Measurements from ENCODE around the gene LTBP1. TPM values are rescaled to one million over a fixed set of nuclear protein-coding genes. Genes with fewer than 3 reads are reported as not detected.

The LTBP1 gene
- total RNA-seq, 1 experiment from 2014 or later, result 28.5 TPM

- H3K18ac ChIP-seq (ENCODE audit: insufficient read length, low read depth, low read length), result no peak overlapping the region
- TF ChIP-seq CTCF (conservative IDR thresholded peaks at IDR 0.05), result no peak
- no peak overlapping the region for H2BK12ac ChIP-seq (ENCODE audit: insufficient read length, low read depth, low read length)
- H3K27ac ChIP-seq (ENCODE audit: insufficient read length, low read depth, low read length), result no peak overlapping the region
- no CpG with 5 or more reads among the region's 1 CpG for WGBS (ENCODE audit: extremely low coverage, insufficient read length, low lambda C conversion rate)
- no peak overlapping the region for H4K8ac ChIP-seq (replicated peaks; ENCODE audit: insufficient read length, low read depth, low read length)
- H3K9me3 ChIP-seq (ENCODE audit: control insufficient read depth, low read depth, low read length), result no peaks in the 10 kb centered on the region
- no peaks in the 10 kb centered on the region for H3K4me1 ChIP-seq (ENCODE audit: insufficient read depth, low read length)
- no peak overlapping the region for H3K4me3 Mint-ChIP-seq
- no peaks in the 10 kb centered on the region for H3K23me2 ChIP-seq (ENCODE audit: insufficient read length, low read depth, low read length, poor library complexity, severe bottlenecking)
- H2BK5ac ChIP-seq (ENCODE audit: insufficient read length, low read length), result no peak overlapping the region
- H2AK5ac ChIP-seq (ENCODE audit: insufficient read length, low read length), result no peak overlapping the region
- H3K36me3 Mint-ChIP-seq (ENCODE audit: insufficient read depth in 1 of 3, low read depth in 3 of 3), result no peaks in the 10 kb centered on the region
- no peak overlapping the region for H2BK120ac ChIP-seq (ENCODE audit: low read depth, low read length, poor library complexity, severe bottlenecking)
- no peak for DNase-seq
- no peak overlapping the region for H4K5ac ChIP-seq (ENCODE audit: insufficient read length, low read depth, low read length)
- H3K4ac ChIP-seq (ENCODE audit: low read depth, low read length), result no peak overlapping the region
- no peak overlapping the region for H3K27ac Mint-ChIP-seq
- H3K4me1 Mint-ChIP-seq, result no peaks in the 10 kb centered on the region
- H3K27me3 Mint-ChIP-seq (ENCODE audit: low read depth), result no peaks in the 10 kb centered on the region
- no peak overlapping the region for H3T11ph ChIP-seq (ENCODE audit: low read length)
- H3K4me2 ChIP-seq (ENCODE audit: insufficient read depth, insufficient read length, low read length), result no peak overlapping the region
- no peaks in the 10 kb centered on the region for H3K27me3 ChIP-seq (ENCODE audit: insufficient read depth, low read length)
- no peak overlapping the region for H4K91ac ChIP-seq (ENCODE audit: insufficient read length, low read depth, low read length)
- H3K23ac ChIP-seq (ENCODE audit: insufficient read length, low read depth, low read length), result no peak overlapping the region
- H3K79me1 ChIP-seq (ENCODE audit: insufficient read depth, low read depth, low read length, poor library complexity, severe bottlenecking), result no peaks in the 10 kb centered on the region
- H2BK15ac ChIP-seq (ENCODE audit: low read depth, low read length), result no peak overlapping the region
- no peak overlapping the region for H3K9ac ChIP-seq (ENCODE audit: extremely low read depth, insufficient read length, low read length)
- H3K79me2 ChIP-seq (ENCODE audit: insufficient read depth, low read length), result no peaks in the 10 kb centered on the region
- no peaks in the 10 kb centered on the region for H4K20me1 ChIP-seq (ENCODE audit: control insufficient read depth, insufficient read depth, insufficient read length)
- no peaks in the 10 kb centered on the region for H3K9me3 Mint-ChIP-seq
- H3K14ac ChIP-seq (ENCODE audit: insufficient read depth, low read length), result no peak overlapping the region
- H3K56ac ChIP-seq (ENCODE audit: insufficient read length, low read depth, low read length), result no peak overlapping the region
- no peak overlapping the region for H2AFZ ChIP-seq (ENCODE audit: low read length)
- H2BK20ac ChIP-seq (ENCODE audit: low read depth, low read length, poor library complexity, severe bottlenecking), result no peak overlapping the region
Measured at GRCh38 chr2:33094303-33094702, 147.6 kb downstream of the LTBP1 start.
